HepG2 (cell line): ENCODE measurements around the gene ASTN2. TPM values are rescaled to one million over a fixed set of nuclear protein-coding genes. Genes with fewer than 3 reads are reported as not detected.

Source experiments
- ATAC-seq: fragments of 200-7000 bp; cut with Tn5 transposase; 3 replicates; pipeline ENCODE4 v1.9.1; 2020; ENCODE audit warnings: mild to moderate bottlenecking, moderate library complexity
- BruUV-seq: library from RNA; stranded (reverse); fragments of 400-500 nt; replicated peaks from 2 replicates; lab custom pipeline; 2021; lab: Mats Ljungman, UMichigan
- CTCF ChIA-PET: fragments of 300-600 bp; formaldehyde crosslinking; extraction: SDS; loops from one replicate; lab custom pipeline; 2021; ENCODE audit warnings: low total read pairs, inconsistent platforms, low intra/inter-chr PET ratio; lab: Yijun Ruan, JAX
- POLR2A ChIA-PET: fragments of 350-600 bp; sonication (Branson Sonifier 250); formaldehyde crosslinking; loops from one replicate; lab custom pipeline; 2020; ENCODE audit warnings: antibody characterized with exemption, inconsistent platforms; lab: Yijun Ruan, JAX
- DNase-seq: peaks from one replicate; pipeline ENCODE4 v3.0.0-alpha.2; 2015; ENCODE audit warnings: low spot score
- FAIRE-seq: peaks from 3 replicates; lab custom pipeline; 2011; peaks lifted over from hg19 to GRCh38; lab: Jason Lieb, UNC
- H2AFZ ChIP-seq: one replicate; pipeline ENCODE4 v1.6.1; 2011; ENCODE audit warnings: low read length, inconsistent platforms
- H3K27ac ChIP-seq: fragments of 300-600 bp; 3 replicates; pipeline ENCODE4 v1.8.0; 2011; ENCODE audit warnings: mixed run types, mild to moderate bottlenecking, mixed read lengths, low read length, inconsistent platforms; ENCODE audit not compliant: insufficient read depth; ENCODE audit errors: extremely low read length
- H3K27me3 ChIP-seq, 2 experiments: fragments of 200-600 bp in 1 of 2; 2 replicates in 1 of 2; 3 replicates in 1 of 2; pipeline versions ENCODE4 v1.6.0 to v1.8.0; 2011; ENCODE audit warnings: low read length in 2 of 2, mild to moderate bottlenecking in 2 of 2, moderate library complexity in 2 of 2, inconsistent platforms in 1 of 2; ENCODE audit not compliant: insufficient read depth in 2 of 2, control insufficient read depth in 1 of 2
- H3K36me3 ChIP-seq, 2 experiments: fragments of 200-600 bp in 1 of 2; replicated peaks in 1 of 2; 2 replicates in 1 of 2; 3 replicates in 1 of 2; pipeline versions ENCODE4 v1.5.1 to v1.8.0; 2011; ENCODE audit warnings: low read length in 2 of 2, inconsistent platforms in 1 of 2; ENCODE audit not compliant: insufficient read depth in 2 of 2, control insufficient read depth in 1 of 2
- H3K4me1 ChIP-seq: 2 replicates; pipeline ENCODE4 v1.5.1; 2012; ENCODE audit warnings: low read length, inconsistent platforms; ENCODE audit not compliant: insufficient read depth
- H3K4me2 ChIP-seq: 2 replicates; pipeline ENCODE4 v1.6.0; 2011; ENCODE audit warnings: low read depth, low read length, inconsistent platforms
- H3K4me3 ChIP-seq, 3 experiments: fragments of 200-600 bp in 1 of 3; sonication (generic), shearing (Covaris generic) in 1 of 3; replicated peaks in 1 of 3; 2 replicates each; pipeline ENCODE4 v1.5.1; 2011 to 2016; ENCODE audit warnings: low read length in 3 of 3, inconsistent platforms in 2 of 3, low read depth in 2 of 3, mild to moderate bottlenecking in 2 of 3, control low read depth in 1 of 3, mixed read lengths in 1 of 3; ENCODE audit not compliant: insufficient read depth in 1 of 3
- H3K79me2 ChIP-seq: one replicate; pipeline ENCODE4 v1.6.1; 2011; ENCODE audit warnings: low read length, inconsistent platforms; ENCODE audit not compliant: insufficient read depth
- H3K9ac ChIP-seq: 2 replicates; pipeline ENCODE4 v1.6.0; 2011; ENCODE audit warnings: mild to moderate bottlenecking, low read depth, low read length, inconsistent platforms; ENCODE audit not compliant: insufficient read depth
- H3K9me3 ChIP-seq: 2 replicates; pipeline ENCODE4 v1.5.1; 2012; ENCODE audit warnings: mild to moderate bottlenecking, low read length
- H4K20me1 ChIP-seq: 2 replicates; pipeline ENCODE4 v1.6.0; 2011; ENCODE audit warnings: inconsistent platforms, mild to moderate bottlenecking, low read length, moderate library complexity; ENCODE audit not compliant: insufficient read depth
- AFF4 ChIP-seq: sonication (generic); formaldehyde crosslinking; IDR thresholded peaks from 2 replicates; pipeline ENCODE4 v1.4.0; 2020; ENCODE audit warnings: missing genetic modification reagents
- ATF4 ChIP-seq, 2 experiments: fragments of 450-650 bp in 1 of 2; sonication (generic) in 1 of 2; formaldehyde crosslinking; IDR thresholded peaks; 2 replicates each; pipeline versions ENCODE4 v1.5.0 to v1.8.0; 2020 to 2022; ENCODE audit warnings: mild to moderate bottlenecking in 1 of 2, missing genetic modification reagents in 1 of 2
- BRD4 ChIP-seq: sonication (generic); formaldehyde crosslinking; IDR thresholded peaks from 2 replicates; pipeline ENCODE4 v1.4.0; 2020; ENCODE audit warnings: missing genetic modification reagents
- HNF1B ChIP-seq: sonication (generic); formaldehyde crosslinking; IDR thresholded peaks from 2 replicates; pipeline ENCODE4 v1.5.1; 2020; ENCODE audit warnings: mild to moderate bottlenecking, moderate library complexity, missing genetic modification reagents
- MEIS2 ChIP-seq: sonication (generic); formaldehyde crosslinking; IDR thresholded peaks from 2 replicates; pipeline ENCODE4 v1.9.0; 2021; ENCODE audit warnings: mild to moderate bottlenecking, missing genetic modification reagents
- NCOA2 ChIP-seq: sonication (generic); formaldehyde crosslinking; IDR thresholded peaks from 2 replicates; pipeline ENCODE4 v1.8.0; 2022; ENCODE audit warnings: inconsistent platforms
- NCOR1 ChIP-seq: fragments of 200-600 bp; sonication (generic); IDR thresholded peaks from 2 replicates; pipeline ENCODE4 v1.7.0; 2017; ENCODE audit warnings: antibody characterized with exemption, low read length, borderline replicate concordance
- TBX3 ChIP-seq: fragments of 450-650 bp; IDR thresholded peaks from 2 replicates; pipeline ENCODE4 v1.6.1; 2017; ENCODE audit warnings: antibody characterized with exemption, mild to moderate bottlenecking, inconsistent platforms, borderline replicate concordance
- TFE3 ChIP-seq: IDR thresholded peaks from 2 replicates; pipeline ENCODE4 v1.6.1; 2016
- ZFP36L1 ChIP-seq: sonication (generic); formaldehyde crosslinking; IDR thresholded peaks from 2 replicates; pipeline ENCODE4 v1.8.0; 2022; ENCODE audit warnings: mild to moderate bottlenecking, missing genetic modification reagents, moderate library complexity
- WGBS: methylation state at CpG from one replicate; pipeline ENCODE4 v1.1.6; 2017; ENCODE audit warnings: low lambda C conversion rate; 5-methylcytosine and 5-hydroxymethylcytosine counted together
- in situ Hi-C: cut with HindIII; loops from 2 replicates; pipeline ENCODE4 v1.10.0; 2017; ENCODE audit warnings: low pct_unique_long_range_greater_than_20kb; ENCODE audit not compliant: extremely low pct_ligation_motif_present
- intact Hi-C: fragments of 100-400 bp; cut with micrococcal nuclease; formaldehyde crosslinking; loops from one replicate; pipeline ENCODE4 v1.10.0; 2022; ENCODE audit not compliant: unreplicated experiment
- polyA plus RNA-seq, 8 experiments: library from polyadenylated mRNA; depleted of rRNA in 3 of 8; stranded (reverse) in 7 of 8; unstranded in 1 of 8; fragments of >200 nt; fragmentation: Illumina TruSeq in 4 of 8; extraction: Trizol in 4 of 8; gene quantifications; 2 replicates each; pipeline versions ENCODE4 v1.2.1 to v1.2.3, GENCODE V29; 2011 to 2016; ENCODE audit warnings: low read depth in 4 of 8, missing spikeins in 1 of 8, mixed read lengths in 1 of 8; ENCODE audit not compliant: insufficient read depth in 1 of 8
- total RNA-seq, 5 experiments: library from RNA; depleted of rRNA; stranded (reverse); fragments of >200 nt; fragmentation: Illumina TruSeq; extraction: Trizol; gene quantifications; 2 replicates each; pipeline ENCODE4 v1.2.3, GENCODE V29; 2016; ENCODE audit warnings: low read depth in 1 of 5
- TF ChIP-seq, protein P1 (sequence below): sonication (generic); formaldehyde crosslinking; IDR thresholded peaks from 2 replicates; pipeline ENCODE4 v1.8.0; 2022; ENCODE audit warnings: missing genetic modification reagents, mild to moderate bottlenecking, inconsistent platforms, borderline replicate concordance

Gene ASTN2
- total and polyA plus RNA-seq, 2 of the 13 experiments (the other 11 are each of a cell fraction or from before 2014, with no cell fraction given): 5.2 to 13.5 TPM

DNA sequence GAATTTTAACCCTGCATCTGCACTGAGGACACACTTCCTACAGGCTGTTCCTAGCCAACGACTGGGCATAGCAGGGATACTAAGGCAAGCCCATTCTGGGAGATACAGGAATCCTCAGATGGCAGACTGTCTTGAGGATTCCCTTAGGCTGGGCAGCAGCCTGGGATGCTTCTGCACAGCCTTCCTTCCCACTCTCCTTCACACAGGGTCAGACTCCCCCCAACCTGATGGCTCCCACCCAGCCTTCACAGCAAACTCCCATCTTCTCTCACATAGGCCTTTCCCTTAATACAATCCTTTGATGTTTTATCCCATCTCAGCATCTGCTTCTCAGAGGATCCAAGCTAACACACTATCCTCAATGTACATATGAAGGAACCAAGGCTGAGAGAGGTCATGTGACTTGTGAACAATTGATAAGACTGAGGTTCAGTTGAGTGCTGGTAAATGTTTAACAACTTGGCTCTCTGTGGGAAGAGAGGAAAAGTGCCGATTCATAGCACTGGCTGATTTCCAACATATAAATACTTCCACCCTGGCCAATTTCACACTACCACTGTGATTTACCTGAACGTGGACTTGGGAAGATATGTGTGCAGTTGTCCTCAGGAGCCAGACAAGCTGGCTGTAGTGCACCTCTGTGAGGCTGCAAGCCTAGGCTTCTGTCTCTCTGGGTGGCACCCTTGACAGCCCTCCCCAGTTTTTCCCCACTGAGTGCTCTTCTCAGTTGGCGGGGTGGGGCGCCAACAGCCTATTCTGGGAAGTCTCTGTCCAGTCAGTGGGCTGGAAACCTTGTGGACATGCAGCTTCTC, 848.0 kb downstream of the ASTN2 start:
- Histone ChIP-seq H3K4me2 (peak overlapping the region; percentile 70), H3K27me3 (no peaks in the 10 kb centered on the region), H3K9me3 (no peaks in the 10 kb centered on the region), H2AFZ (peak overlapping the region; percentile 62), H3K4me1 (peaks cover 56% of the 10 kb centered on the region), H3K79me2 (no peaks in the 10 kb centered on the region), H3K4me3 (peak overlapping the region in 1 of 3 experiments; percentile 47; a peak in 2 of 6 replicates), H4K20me1 (no peaks in the 10 kb centered on the region), H3K27ac (peak overlapping the region; percentile 88), H3K9ac (peak overlapping the region; percentile 62), H3K36me3 (no peaks in the 10 kb centered on the region)
- 8% methylated on average over 2 of the region's 5 CpGs for WGBS
- ATAC-seq: peak; percentile 96
- intact Hi-C loops: loop anchor here (1.0 kb wide), 2 partner anchors 20 to 623 kb away; no protein-coding TSS in a partner anchor
- in situ Hi-C loops: loop anchor here (10.0 to 25.0 kb wide), 2 partner anchors 230 to 622 kb away; no protein-coding TSS in a partner anchor
- DNase-seq: peak; percentile 96
- CTCF ChIA-PET: no interaction called here
- no TSS peak for BruUV-seq
- FAIRE-seq: peak; percentile 99
- POLR2A ChIA-PET: interaction anchor here (0.9 to 3.4 kb wide), 4 partner anchors 9 to 622 kb away, joined by 3 to 19 read pairs (median 12); no protein-coding TSS in a partner anchor
- TF ChIP-seq BRD4 (CRISPR knock-in tag): no peak
- TF ChIP-seq NCOR1: peak; percentile 81; the same call in 1 of the 2 replicates
- TF ChIP-seq, protein P1, sequence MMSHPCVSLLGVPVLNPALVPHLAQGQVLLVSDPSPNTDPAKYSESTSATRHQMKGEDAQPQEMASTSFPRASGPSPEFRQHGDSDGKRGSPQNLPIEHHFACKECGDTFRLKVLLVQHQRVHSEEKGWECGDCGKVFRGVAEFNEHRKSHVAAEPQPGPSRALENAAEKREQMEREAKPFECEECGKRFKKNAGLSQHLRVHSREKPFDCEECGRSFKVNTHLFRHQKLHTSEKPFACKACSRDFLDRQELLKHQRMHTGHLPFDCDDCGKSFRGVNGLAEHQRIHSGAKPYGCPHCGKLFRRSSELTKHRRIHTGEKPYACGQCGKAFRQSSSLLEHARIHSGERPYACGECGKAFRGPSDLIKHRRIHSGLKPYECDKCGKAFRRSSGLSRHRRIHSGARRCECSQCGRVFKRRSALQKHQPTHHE: no peak
- TF ChIP-seq TFE3 (CRISPR knock-in tag): peak; percentile 88
- TF ChIP-seq HNF1B: peak; percentile 88
- no peak for TF ChIP-seq ZFP36L1 (CRISPR knock-in tag)
- peak; percentile 58; the same call in 1 of the 2 replicates for TF ChIP-seq NCOA2
- no peak for TF ChIP-seq AFF4 (CRISPR knock-in tag)
- no peak for TF ChIP-seq MEIS2 (CRISPR knock-in tag)
- 0 out of 2 replicates have a peak, but pooled peaks have one; percentile 10 for TF ChIP-seq TBX3
- TF ChIP-seq ATF4 (CRISPR knock-in tag; IDR thresholded peaks at IDR 0.05): no peak
